ENCODE measurements around the gene TCF7L2.
A peak's percentile ranks its signal among the peaks of the same experiment; 100 is the strongest.

The TCF7L2 gene

DNA sequence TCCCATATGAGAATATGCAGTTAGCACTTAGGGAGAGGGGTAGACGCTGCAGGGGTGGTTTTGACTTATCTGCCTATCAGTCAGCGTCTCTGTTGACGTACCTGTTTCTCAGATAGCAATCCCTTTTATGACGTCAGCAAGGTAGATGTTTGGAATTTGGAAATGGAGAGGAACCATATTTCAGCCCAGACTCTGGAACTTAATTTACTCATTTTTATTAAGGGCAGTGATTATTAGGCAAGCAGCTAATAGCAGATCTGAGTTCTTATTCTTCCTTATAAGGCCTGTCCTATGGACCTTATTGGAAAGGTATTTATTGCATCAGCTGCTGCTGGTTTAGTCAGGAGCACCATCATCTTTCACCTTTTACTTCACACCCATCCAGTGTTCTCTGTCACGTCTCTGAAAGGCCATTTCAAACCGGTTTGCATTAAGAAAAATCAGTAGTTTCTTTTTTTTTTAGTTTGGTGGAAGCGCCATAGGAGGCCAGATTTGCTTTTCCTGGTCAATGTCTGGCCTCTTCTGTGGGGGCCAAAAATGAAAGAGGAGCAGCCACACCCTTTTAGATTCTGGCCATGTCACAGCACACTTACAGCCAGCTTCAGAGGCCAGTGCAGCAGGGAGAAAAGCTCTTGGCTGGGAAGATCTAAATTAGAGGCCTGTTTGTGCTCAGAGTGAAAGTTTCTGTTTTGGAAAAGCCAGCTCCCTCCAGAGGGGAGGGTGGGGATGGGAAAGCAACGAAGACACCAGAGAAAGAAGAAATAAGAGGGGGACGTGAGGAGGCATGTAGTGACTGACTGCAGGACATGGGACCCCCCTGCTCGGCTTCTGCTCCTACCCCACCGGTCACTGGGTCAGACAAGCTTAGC lies 146.3 kb downstream of the TCF7L2 start:
- Histone ChIP-seq H2AFZ (ENCODE audit: insufficient read depth, low read length, poor library complexity) (no peak overlapping the region), H3K36me3 (ENCODE audit: control insufficient read depth in 1 of 2, insufficient read depth in 2 of 2, low read length in 2 of 2) (peaks cover 8 to 25% of the 10 kb centered on the region in 2 experiments), H3K23ac (ENCODE audit: low read length) (no peak overlapping the region), H2BK120ac (ENCODE audit: insufficient read depth, low read length, poor library complexity) (peak overlapping the region; percentile 2), H3K27me3 (ENCODE audit: insufficient read depth, low read length) (no peaks in the 10 kb centered on the region), H2BK12ac (ENCODE audit: low read length) (peak overlapping the region; percentile 56), H3K79me1 (ENCODE audit: low read length) (peaks cover 12% of the 10 kb centered on the region), H3K27ac (ENCODE audit: low read depth, low read length) (peak overlapping the region; percentile 9), H3K18ac (ENCODE audit: low read length) (peak overlapping the region; percentile 31), H2BK5ac (ENCODE audit: low read depth, low read length, poor library complexity) (peak overlapping the region; percentile 4), H4K91ac (ENCODE audit: low read depth, low read length) (peak overlapping the region; percentile 28), H3K4me1 (ENCODE audit: control insufficient read depth in 1 of 2, insufficient read depth in 2 of 2, low read length in 2 of 2) (peaks cover 16 to 21% of the 10 kb centered on the region in 2 experiments), H3K4ac (ENCODE audit: low read depth, low read length) (no peak overlapping the region), H3K9me3 (ENCODE audit: insufficient read depth, low read depth, low read length) (no peaks in the 10 kb centered on the region), H2AK5ac (ENCODE audit: low read length) (no peak overlapping the region), H3K4me2 (ENCODE audit: low read length) (no peak overlapping the region), H3K4me3 (ENCODE audit: low read depth, low read length) (no peak overlapping the region), H4K8ac (ENCODE audit: low read depth, low read length) (peak overlapping the region; percentile 5), H3K79me2 (ENCODE audit: control insufficient read depth, insufficient read depth, low read length, poor library complexity) (peaks cover 5% of the 10 kb centered on the region), H4K12ac (ENCODE audit: low read depth, low read length) (no peak overlapping the region), H3K14ac (ENCODE audit: low read length) (peak overlapping the region; percentile 9), H3K9ac (ENCODE audit: low read length) (no peak overlapping the region)
- peak; percentile 63 to 90 for DNase-seq
- no CpG with 5 or more reads among the region's 11 CpGs for WGBS (ENCODE audit: extremely low coverage, insufficient coverage, insufficient read length)

DNA sequence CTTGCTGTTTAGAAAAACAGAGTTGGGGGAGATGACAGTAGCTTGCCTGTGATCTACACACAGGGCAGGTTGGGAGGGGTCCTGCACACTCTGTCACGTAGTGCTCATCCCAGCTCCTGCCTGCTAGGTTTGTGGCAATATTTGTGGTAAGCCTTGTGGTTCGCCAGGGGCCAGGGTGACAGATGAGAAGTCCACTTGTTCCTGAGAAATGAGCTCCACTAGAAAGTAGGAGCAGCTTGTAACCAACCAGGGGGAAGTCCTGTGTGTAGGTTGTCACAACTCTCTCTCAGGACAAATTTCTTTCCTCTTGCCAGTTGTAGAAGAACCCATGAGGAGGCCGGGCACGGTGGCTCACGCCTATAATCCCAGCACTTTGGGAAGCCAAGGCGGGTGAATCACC lies 147.0 kb downstream of the TCF7L2 start:
- H3K18ac ChIP-seq (ENCODE audit: low read length): peak overlapping the region; percentile 31
- peaks cover 12% of the 10 kb centered on the region for H3K79me1 ChIP-seq (ENCODE audit: low read length)
- peaks cover 16 to 21% of the 10 kb centered on the region in 2 experiments for H3K4me1 ChIP-seq (ENCODE audit: control insufficient read depth in 1 of 2, insufficient read depth in 2 of 2, low read length in 2 of 2)
- no peaks in the 10 kb centered on the region for H3K27me3 ChIP-seq (ENCODE audit: insufficient read depth, low read length)
- peak overlapping the region; percentile 2 for H2BK120ac ChIP-seq (ENCODE audit: insufficient read depth, low read length, poor library complexity)
- H2BK5ac ChIP-seq (ENCODE audit: low read depth, low read length, poor library complexity): peak overlapping the region; percentile 4
- no peaks in the 10 kb centered on the region for H3K9me3 ChIP-seq (ENCODE audit: insufficient read depth, low read depth, low read length)
- no peak overlapping the region for H3K4ac ChIP-seq (ENCODE audit: low read depth, low read length)
- peak overlapping the region; percentile 2 for H2AFZ ChIP-seq (ENCODE audit: insufficient read depth, low read length, poor library complexity)
- peak overlapping the region; percentile 28 for H4K91ac ChIP-seq (ENCODE audit: low read depth, low read length)
- no peak for DNase-seq
- H2AK5ac ChIP-seq (ENCODE audit: low read length): peak overlapping the region; percentile 15
- H3K14ac ChIP-seq (ENCODE audit: low read length): peak overlapping the region; percentile 9
- H3K36me3 ChIP-seq (ENCODE audit: control insufficient read depth in 1 of 2, insufficient read depth in 2 of 2, low read length in 2 of 2): peaks cover 6 to 24% of the 10 kb centered on the region in 2 experiments
- no peak overlapping the region for H4K12ac ChIP-seq (ENCODE audit: low read depth, low read length)
- peak overlapping the region; percentile 61 for H4K8ac ChIP-seq (ENCODE audit: low read depth, low read length)
- H3K4me2 ChIP-seq (ENCODE audit: low read length): no peak overlapping the region
- H3K79me2 ChIP-seq (ENCODE audit: control insufficient read depth, insufficient read depth, low read length, poor library complexity): peaks cover 5% of the 10 kb centered on the region
- no peak overlapping the region for H3K9ac ChIP-seq (ENCODE audit: low read length)
- H3K23ac ChIP-seq (ENCODE audit: low read length): no peak overlapping the region
- WGBS (ENCODE audit: extremely low coverage, insufficient coverage, insufficient read length): no CpG with 5 or more reads among the region's 6 CpGs
- peak overlapping the region; percentile 9 for H3K27ac ChIP-seq (ENCODE audit: low read depth, low read length)
- H2BK12ac ChIP-seq (ENCODE audit: low read length): peak overlapping the region; percentile 13
- H3K4me3 ChIP-seq (ENCODE audit: low read depth, low read length): no peak overlapping the region

DNA sequence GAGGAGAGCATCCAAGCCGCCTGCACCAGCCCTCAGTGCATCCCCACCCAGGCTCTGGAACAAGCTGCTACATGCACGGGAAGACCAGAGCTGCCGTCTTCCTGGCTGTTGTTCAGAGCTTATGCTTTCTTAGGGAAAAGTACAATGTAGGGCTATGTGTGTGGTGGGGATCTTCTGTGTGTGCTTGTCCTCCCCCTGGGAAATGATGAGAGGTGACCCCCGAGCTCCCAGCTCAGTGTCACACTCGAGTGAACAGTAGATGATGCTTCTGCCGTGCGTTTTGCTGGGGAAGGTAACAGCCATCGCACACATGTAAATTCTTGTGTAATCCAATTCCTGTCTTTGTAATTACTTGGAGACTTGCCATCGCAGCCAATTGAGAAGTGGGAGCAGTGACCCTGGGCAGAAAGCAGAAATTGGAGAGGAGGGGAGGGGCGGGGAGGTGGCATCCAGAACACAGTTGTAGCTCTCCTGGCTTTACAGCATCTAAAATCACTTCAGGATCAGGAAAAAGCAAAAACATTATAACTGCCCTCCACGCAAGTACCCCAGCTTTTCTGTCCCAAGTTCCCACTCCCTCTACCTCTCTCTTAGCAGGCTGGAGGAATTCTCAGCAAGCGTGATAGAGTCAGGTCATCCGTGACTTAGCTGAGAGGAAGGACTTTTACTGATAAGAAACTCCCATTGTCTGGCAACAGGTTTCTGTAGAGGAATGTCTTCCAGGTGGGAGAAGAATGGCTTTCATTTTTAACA lies 149.6 kb downstream of the TCF7L2 start:
- Histone ChIP-seq H3K27ac (ENCODE audit: low read depth, low read length) (no peak overlapping the region), H3K79me1 (ENCODE audit: low read length) (peaks cover 13% of the 10 kb centered on the region), H3K4me3 (ENCODE audit: low read depth, low read length) (no peak overlapping the region), H3K4me2 (ENCODE audit: low read length) (no peak overlapping the region), H3K14ac (ENCODE audit: low read length) (no peak overlapping the region), H4K91ac (ENCODE audit: low read depth, low read length) (no peak overlapping the region), H3K4me1 (ENCODE audit: control insufficient read depth in 1 of 2, insufficient read depth in 2 of 2, low read length in 2 of 2) (peaks cover 22 to 28% of the 10 kb centered on the region in 2 experiments), H4K8ac (ENCODE audit: low read depth, low read length) (no peak overlapping the region), H3K23ac (ENCODE audit: low read length) (no peak overlapping the region), H2AK5ac (ENCODE audit: low read length) (no peak overlapping the region), H3K36me3 (ENCODE audit: control insufficient read depth in 1 of 2, insufficient read depth in 2 of 2, low read length in 2 of 2) (peaks cover 0 to 15% of the 10 kb centered on the region in 2 experiments), H3K79me2 (ENCODE audit: control insufficient read depth, insufficient read depth, low read length, poor library complexity) (peaks cover 5% of the 10 kb centered on the region), H2BK12ac (ENCODE audit: low read length) (no peak overlapping the region), H2BK120ac (ENCODE audit: insufficient read depth, low read length, poor library complexity) (no peak overlapping the region), H3K18ac (ENCODE audit: low read length) (no peak overlapping the region), H3K9ac (ENCODE audit: low read length) (no peak overlapping the region), H2AFZ (ENCODE audit: insufficient read depth, low read length, poor library complexity) (no peak overlapping the region), H2BK5ac (ENCODE audit: low read depth, low read length, poor library complexity) (no peak overlapping the region), H3K4ac (ENCODE audit: low read depth, low read length) (no peak overlapping the region), H3K9me3 (ENCODE audit: insufficient read depth, low read depth, low read length) (no peaks in the 10 kb centered on the region), H3K27me3 (ENCODE audit: insufficient read depth, low read length) (no peaks in the 10 kb centered on the region), H4K12ac (ENCODE audit: low read depth, low read length) (no peak overlapping the region)
- WGBS (ENCODE audit: extremely low coverage, insufficient coverage, insufficient read length): no CpG with 5 or more reads among the region's 13 CpGs
- peak in 1 of 2 donors; percentile 46 for DNase-seq

DNA sequence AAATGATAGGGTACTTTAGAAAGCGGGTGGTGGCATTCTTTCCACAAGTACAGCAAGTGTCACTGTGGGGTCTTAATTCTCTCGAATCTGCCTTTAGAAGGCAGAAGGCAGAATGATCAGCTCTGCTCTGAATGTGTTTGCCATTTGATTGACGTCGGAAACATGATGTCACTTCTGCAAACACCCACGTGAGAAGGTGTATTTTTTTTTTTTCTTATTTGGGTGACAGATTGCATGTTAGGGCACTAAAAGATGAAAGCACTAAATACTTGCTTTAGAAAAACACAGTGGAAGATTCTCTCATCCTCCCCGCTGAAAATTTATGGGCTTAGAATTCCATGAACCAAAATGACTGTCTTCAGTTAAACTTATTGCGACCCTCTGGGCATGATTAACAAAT lies 150.2 kb downstream of the TCF7L2 start:
- peaks cover 5% of the 10 kb centered on the region for H3K79me2 ChIP-seq (ENCODE audit: control insufficient read depth, insufficient read depth, low read length, poor library complexity)
- H3K79me1 ChIP-seq (ENCODE audit: low read length): peaks cover 19% of the 10 kb centered on the region
- no peak overlapping the region for H3K18ac ChIP-seq (ENCODE audit: low read length)
- H3K4me2 ChIP-seq (ENCODE audit: low read length): no peak overlapping the region
- H3K14ac ChIP-seq (ENCODE audit: low read length): no peak overlapping the region
- H3K4ac ChIP-seq (ENCODE audit: low read depth, low read length): no peak overlapping the region
- H3K9me3 ChIP-seq (ENCODE audit: insufficient read depth, low read depth, low read length): no peaks in the 10 kb centered on the region
- H3K4me1 ChIP-seq (ENCODE audit: control insufficient read depth in 1 of 2, insufficient read depth in 2 of 2, low read length in 2 of 2): peaks cover 28 to 33% of the 10 kb centered on the region in 2 experiments
- no peak overlapping the region for H4K91ac ChIP-seq (ENCODE audit: low read depth, low read length)
- no peak overlapping the region for H3K4me3 ChIP-seq (ENCODE audit: low read depth, low read length)
- no peak overlapping the region for H2AK5ac ChIP-seq (ENCODE audit: low read length)
- H3K27ac ChIP-seq (ENCODE audit: low read depth, low read length): no peak overlapping the region
- no peak for DNase-seq
- H2BK120ac ChIP-seq (ENCODE audit: insufficient read depth, low read length, poor library complexity): no peak overlapping the region
- H2AFZ ChIP-seq (ENCODE audit: insufficient read depth, low read length, poor library complexity): no peak overlapping the region
- H4K12ac ChIP-seq (ENCODE audit: low read depth, low read length): no peak overlapping the region
- no peak overlapping the region for H2BK12ac ChIP-seq (ENCODE audit: low read length)
- WGBS (ENCODE audit: extremely low coverage, insufficient coverage, insufficient read length): no CpG with 5 or more reads among the region's 7 CpGs
- no peak overlapping the region for H2BK5ac ChIP-seq (ENCODE audit: low read depth, low read length, poor library complexity)
- peaks cover 0 to 13% of the 10 kb centered on the region in 2 experiments for H3K36me3 ChIP-seq (ENCODE audit: control insufficient read depth in 1 of 2, insufficient read depth in 2 of 2, low read length in 2 of 2)
- H4K8ac ChIP-seq (ENCODE audit: low read depth, low read length): no peak overlapping the region
- H3K23ac ChIP-seq (ENCODE audit: low read length): no peak overlapping the region
- no peak overlapping the region for H3K9ac ChIP-seq (ENCODE audit: low read length)
- H3K27me3 ChIP-seq (ENCODE audit: insufficient read depth, low read length): no peaks in the 10 kb centered on the region
